Stimulated activated CD4-positive, alpha-beta T cell treated with anti-CD3 and anti-CD28 coated beads, Interleukin-4, amount 100 ng/mL, for 1 hour (primary cell): ENCODE data around the gene MED23.
"Not testable (repeated sequence)": the region's sequence is repeated elsewhere in the genome, so short reads cannot be mapped to it uniquely, and the experiment has no call there.

Experiments used
- DNase-seq: peaks from one replicate; pipeline ENCODE4 v3.0.0-alpha.2; 2020

The MED23 gene

DNA sequence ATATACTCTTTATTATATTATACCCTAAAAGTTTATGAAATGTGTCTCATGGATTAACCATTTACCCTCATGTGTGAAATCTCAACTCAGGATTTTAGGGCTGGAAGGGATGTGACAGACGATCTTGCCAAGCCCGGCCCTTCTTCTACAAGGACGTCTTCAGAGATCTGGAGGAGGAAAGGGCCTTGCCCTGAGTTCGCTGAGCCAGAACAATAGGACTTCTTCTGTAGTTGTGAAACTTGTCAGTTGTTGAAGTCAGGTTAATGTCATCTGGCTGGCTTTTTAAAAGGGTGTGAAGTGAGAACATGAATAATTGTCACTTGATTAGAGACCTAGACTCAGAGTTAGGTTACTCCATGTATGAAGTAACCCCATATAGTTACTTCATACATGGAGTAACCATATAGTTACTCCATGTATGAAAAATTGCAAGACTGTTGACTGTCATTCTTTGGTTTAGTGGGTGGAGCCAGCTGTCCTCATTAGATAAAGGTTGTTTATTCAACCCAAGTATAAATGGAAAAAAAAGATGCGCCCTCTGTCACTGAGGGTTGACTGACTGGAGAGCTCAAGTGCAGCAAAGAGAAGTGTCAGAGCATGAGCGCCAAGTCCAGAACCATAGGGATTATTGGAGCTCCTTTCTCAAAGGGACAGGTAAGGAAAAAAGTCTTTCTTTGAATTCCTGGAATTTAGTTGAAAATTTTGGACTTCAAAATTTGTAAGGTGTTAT lies 55.2 kb downstream of the MED23 start, which contains the start of gene ARG1:
Gene ARG1 (plus strand): TSS at position 541 of the 730 bp plus-strand sequence. CDS start 57 bp downstream, at position 598.
- no peak for DNase-seq

DNA sequence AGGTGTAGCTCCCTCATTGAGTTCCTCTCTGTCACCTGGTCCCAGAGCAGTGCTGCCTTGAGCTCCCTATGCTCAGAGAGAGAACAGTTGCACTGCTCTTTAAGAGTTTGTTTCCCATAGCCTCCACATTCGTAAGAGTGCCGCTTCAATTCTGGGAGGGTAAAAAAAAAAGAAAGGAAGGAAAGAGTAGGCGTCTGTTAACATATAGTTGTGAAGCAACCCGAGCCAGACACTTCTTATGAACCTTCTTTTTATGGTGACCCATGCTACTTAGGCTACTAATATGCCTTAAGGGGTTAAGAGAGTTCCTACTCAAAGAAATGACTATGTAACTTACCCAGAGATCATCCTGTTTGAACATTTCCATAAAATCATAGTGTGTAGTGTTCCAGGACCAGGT lies 59.3 kb downstream of the MED23 start:
- no peak for DNase-seq

DNA sequence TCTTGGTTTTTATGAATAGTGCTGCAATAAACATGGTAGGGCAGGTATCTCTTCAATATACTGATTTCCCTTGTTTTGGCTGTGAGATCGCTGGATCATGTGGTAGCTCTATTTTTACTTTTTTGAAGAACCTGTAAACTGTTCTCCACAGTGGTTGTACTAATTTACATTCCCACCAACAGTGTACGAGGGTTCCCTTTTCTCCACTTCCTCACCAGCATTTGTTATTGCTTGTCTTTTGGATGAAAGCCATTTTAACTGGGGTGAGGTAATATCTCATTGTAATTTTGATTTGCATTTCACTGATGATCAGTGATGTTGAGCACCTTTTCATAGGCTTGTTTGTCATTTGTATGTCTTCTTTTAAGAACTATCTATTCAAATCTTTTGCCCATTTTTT lies 63.0 kb downstream of the MED23 start:
- no peak for DNase-seq

DNA sequence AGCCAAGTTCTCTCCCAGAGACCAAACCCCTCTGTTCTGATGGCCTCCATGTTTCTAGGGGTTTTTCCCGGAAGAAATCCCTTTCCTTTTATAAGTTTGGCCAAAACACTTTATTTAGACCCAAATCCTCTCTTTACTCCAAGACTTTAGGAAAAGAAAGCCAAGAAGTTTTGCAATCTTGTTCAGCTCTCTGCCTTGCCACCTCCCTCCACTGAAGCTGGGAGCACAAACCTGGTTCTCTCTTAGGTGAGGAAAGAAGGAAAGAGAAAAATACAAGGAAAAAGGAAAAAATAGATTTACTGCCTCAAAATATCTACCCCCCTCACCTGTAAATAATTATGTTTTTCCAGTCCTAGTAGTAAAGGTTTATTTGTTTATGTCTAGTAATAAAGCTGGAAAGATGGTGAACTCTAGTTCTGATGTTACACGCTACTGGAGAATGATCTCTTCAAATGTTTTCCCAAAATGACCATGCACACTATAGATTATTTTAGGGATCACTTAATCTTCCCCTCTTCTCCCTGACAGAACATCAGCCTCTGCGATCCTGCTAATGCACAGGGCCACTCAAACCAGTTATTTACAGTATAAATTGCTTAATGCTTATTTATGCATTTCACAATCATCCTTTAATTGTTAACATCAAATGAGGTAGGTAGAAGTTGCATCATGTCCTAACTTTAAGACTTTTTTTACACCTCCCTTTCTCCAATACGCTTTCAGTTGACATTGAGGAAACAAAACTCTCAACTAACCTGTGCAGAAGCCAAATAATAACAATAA lies 65.9 kb downstream of the MED23 start:
- no peak for DNase-seq

DNA sequence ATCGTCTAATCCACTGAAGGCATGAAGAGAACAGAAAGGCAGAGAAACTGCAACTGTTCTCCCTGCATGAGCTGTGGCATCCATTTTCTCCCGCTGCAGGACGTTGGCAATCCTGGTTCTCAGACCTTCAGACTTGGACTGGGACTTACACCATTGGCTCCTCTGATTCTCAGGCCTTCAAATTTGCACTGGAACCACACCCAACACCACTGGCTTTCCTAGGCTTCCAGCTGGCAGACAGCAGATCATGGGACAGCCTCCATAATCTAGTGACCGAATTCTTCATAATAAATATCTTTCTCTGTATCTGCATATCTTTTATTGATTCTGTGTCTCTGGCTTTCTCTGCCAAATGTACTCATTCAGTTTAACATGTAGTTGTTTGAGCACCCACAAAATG lies 69.1 kb downstream of the MED23 start:
- DNase-seq = no peak

DNA sequence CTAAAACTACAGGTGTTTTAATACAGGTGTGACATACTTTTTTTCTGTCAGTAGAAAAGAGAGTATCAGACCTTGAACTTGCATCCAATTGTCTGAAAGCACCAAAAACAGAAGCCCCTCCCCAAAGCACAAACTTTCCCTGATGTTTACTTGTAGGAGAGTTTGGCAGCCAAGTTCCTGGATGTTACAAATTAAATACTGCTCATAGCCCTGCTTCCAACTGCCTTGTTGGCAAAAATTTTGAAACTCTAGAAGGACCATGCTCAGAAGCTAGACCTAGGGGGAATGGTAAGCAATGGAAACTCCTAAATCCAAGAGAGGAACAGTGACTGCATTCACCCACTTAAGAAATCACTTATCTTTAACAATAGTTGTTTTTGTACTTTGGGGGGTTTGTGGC lies 72.0 kb downstream of the MED23 start:
- no peak for DNase-seq

DNA sequence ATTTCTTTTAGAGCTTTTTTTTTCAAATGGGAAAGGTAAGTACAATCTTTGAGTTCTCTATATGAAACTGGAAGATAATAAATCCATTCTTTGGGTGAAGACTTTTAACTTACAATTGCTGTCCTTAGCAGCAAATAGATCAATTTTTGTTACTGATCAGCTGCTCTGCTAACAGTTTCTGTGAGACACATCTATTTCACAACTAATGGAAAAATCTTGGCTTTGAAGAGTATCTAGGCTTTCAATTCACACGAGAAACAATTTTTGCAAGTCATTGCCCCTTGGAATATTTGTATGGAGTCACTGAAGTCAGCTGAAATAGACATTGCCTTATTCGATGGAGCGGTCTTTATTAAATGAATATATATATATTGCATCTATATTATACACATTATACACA lies 75.5 kb downstream of the MED23 start:
- DNase-seq = no peak

DNA sequence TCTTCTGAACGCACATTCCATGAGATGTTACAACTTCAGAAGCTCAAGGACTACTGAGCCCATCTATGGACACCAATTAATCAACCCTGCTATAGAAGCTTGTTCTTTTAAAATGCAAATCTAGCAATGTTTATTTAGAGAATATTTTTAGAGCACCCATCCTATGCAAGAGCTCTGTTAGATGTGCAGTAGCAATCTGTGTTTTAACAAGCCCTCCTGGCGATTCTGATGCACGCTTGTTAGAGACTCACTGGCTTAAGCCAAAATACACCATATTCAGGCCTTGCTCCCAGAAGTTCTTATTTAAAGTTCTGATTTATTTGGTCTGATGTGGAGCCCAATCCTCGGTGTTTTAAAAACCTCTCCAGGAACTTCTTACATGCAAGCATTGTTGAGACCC lies 76.1 kb downstream of the MED23 start:
- no peak for DNase-seq

DNA sequence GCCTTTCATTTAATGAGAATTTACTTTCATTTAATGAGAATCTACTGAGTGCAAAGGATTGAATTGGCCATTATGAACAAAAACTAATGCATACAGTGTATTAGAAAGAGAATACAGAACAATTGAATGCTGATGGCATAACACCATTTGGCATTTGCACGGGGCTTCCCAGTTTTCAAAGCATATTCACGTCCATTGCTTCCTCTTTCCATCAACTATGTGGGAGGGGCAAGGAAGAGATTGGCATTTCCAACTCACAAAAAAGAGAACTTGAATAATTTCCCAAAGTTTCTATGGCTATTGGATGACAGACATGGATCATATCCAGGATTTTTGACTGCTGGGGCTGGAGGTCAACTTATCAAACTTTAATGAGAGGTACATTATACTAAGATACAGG lies 78.2 kb downstream of the MED23 start:
- no peak for DNase-seq

DNA sequence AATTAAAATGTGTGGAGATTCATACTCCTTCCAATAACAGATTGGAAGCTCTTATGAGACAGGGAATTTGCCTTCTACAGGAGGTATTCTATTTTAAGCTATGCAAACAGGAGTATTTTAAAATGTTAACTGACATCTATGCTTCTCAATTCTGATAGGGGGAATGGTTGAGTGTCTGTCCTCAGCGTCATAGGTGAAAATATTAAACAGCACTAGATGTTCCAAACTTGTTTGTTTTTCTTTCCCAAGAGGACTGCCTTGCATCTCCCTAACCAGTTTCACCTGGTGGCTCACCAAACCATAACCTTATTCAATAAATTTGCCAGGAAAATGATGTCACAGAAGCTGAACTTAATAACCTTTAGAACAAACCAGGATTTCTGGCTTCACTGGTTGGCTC lies 79.6 kb downstream of the MED23 start:
- no peak for DNase-seq

DNA sequence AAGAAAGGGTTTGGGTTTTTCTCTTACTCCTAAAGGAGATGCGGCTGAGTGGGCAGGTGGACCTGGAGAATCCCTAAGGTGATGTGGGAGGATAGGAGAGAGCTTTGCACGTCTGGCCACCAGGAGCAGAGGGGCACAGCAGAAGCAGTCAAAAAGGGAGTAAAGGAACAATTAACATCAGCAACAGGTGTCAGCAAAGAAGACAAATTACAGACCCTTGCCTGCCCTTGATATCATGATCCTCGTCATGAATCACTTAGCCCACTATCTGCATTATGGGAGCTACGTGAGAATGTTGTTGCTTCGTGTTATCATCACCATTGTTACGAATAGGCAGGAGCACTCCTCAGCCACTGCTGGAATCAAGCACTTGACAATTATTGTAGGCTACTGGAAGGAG lies 80.6 kb downstream of the MED23 start:
- DNase-seq = no peak

DNA sequence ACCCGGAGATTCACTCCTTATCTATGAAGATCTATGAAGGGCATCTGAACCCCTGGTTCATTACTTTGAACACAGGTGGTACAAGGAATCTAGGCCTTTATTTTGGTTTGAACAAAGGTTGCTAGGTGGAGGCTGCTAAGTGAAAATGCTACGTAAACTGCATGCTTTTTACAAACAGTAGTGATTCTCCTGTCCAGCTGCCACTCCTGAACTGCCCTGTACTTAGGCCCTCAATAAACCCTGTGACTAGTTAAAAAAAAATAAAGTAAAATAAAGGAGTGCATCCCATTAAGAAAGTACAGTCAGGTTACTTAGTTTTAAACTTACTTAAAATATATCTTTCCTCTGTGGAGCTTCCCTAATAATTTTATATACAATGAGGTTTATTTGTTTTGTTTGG lies 82.7 kb downstream of the MED23 start:
- no peak for DNase-seq

DNA sequence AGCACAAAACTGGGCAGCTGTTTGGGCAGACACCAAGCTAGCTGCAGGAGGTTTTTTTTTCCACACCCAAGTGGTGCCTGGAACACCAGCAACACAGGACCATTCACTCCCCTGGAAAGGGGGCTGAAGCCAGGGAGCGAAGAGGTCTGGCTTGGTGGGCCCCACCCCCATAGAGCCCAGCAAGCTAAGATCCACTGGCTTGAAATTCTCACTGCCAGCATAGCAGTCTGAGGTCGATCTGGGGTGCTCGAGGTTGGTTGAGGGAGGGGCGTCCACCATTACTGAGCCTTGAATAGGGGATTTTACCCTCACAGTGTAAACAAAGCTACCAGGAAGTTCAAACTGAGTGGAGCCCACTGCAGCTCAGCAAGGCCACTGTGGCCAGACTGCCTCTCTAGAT lies 89.4 kb downstream of the MED23 start:
- not testable (repeated sequence) for DNase-seq

DNA sequence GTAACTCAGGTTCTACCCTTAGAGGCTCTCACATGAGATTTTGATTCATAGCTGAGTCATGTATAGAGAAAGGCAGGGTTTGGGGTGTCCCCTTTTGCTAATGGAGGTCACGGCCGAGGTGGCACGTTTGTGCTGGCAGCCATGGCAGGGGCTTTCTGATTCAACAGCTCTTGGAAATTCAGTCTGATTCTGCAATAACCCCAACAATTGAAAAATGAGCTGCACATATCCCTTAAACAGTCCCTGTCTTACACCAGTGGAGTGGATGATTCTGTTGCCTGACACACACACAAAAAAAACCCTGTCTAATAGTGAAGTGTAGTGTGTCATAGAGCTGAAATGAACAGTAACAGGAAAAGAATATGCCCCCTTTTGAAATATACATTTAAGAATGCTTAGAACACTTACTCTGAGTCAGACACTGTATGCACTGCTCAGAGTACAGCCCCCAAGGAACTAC lies 95.4 kb downstream of the MED23 start:
- peak; percentile 50 for DNase-seq

DNA sequence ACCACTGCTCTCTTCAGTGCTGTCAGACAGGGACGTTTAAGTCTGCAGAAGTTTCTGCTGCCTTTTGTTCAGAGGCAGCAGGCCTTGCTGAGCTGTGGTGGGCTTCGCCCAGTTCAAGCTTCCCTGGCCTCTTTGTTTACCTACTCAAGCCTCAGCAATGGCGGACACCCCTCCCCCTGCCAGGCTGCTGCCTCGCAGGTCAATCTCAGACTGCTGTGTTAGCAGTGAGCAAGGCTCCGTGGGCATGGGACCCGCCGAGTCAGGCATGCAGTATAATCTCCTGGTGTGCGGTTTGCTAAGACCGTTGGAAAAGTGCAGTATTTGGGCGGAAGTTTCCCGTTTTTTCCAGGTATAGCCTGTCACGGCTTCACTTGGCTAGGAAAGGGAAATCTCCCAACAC lies 96.4 kb downstream of the MED23 start:
- not testable (repeated sequence) for DNase-seq

DNA sequence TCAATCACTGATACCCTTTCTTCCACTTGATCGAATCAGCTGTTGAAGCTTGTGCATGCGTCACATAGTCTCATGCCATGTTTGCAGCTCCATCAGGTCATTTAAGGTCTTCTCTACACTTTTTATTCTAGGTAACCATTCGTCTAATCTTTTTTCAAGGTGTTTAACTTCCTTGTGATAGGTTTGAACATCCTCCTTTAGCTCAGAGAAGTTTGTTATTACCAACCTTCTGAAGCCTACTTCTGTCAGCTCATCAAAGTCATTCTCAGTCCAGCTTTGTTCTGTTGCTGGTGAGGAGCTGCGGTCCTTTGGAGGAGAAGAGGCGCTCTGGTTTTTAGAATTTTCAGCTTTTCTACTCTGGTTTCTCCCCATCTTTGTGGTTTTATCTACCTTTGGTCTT lies 97.1 kb downstream of the MED23 start:
- DNase-seq = not testable (repeated sequence)

DNA sequence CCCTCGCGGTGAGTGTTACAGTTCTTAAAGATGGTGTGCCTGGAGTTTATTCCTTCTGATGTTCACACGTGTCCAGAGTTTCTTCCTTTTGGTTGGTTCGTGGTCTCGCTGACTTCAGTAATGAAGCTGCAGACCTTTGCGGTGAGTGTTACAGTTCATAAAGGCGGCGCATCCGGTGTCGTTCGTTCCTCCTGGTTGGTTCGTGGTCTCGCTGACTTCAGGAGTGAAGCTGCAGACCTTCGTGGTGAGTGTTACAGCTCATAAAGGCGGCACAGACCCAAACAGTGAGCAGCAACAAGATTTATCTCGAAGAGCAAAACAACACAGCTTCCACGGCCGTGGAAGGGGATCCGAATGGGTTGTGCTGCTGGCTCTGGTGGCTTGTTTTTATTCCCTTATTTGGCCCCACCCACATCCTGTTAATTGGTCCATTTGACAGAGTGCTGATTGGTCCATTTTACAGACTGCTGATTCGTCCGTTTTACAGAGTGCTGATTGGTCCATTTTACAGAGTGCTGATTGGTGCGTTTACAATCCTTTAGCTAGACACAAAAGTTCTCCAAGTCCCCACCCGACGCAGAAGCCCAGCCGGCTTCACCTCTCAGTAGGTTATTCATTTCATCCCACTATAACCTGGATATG lies 103.2 kb downstream of the MED23 start:
- DNase-seq = no peak

DNA sequence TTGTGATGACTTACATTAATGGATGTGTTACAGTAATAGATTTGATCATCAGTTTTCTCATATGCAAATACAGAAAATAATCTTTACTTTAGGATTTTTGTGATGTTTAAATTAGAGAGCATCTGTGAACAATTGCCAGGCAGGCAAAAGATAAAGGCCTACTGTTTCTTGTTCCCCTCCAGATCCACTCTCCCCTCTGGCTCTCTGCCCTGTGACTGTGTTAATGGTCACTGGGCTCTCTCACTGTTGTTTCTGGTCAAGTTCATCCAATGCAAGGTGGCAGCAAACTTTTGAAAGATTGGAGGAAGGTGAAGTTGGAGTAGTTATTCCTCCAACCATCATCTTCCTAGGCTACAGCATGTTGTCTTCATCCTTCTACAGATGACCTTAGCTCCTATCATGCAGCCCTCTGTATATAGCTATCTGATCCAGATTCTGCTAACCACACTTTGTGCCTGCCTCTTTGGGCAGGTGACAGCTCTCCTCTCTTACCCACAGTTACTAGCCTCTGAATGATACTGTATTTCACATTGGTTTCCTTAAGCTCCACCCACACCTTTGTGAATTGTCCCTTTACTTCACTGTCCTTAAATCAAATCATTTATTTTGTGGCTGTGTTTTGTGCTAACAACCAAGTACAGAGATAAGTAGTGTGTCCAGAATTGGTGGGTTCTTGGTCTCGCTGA lies 103.9 kb downstream of the MED23 start:
- no peak for DNase-seq
